ENCODE results near the gene KIF7. TPM values are rescaled to one million over a fixed set of nuclear protein-coding genes. Genes with fewer than 3 reads are reported as not detected.

Gene KIF7
- total RNA-seq, 1 donor from 2014 or later, result 2.2 TPM

GRCh38 chr15:89670971-89671560, 15.8 kb upstream of the KIF7 start:
- intact Hi-C loops (cut with DNase I), result no loop called here
- DNase-seq (ENCODE audit: missing footprints), result no peak
- ATAC-seq, result no peak

GRCh38 chr15:89669941-89670340, 14.7 kb upstream of the KIF7 start:
- DNase-seq (ENCODE audit: missing footprints), result no peak
- no peak for ATAC-seq
- intact Hi-C loops (cut with DNase I), result no loop called here

GRCh38 chr15:89669309-89669865, 14.1 kb upstream of the KIF7 start:
- ATAC-seq (no peak), DNase-seq (ENCODE audit: missing footprints) (no peak)
- intact Hi-C loops (cut with DNase I), result no loop called here

GRCh38 chr15:89668171-89668570, 12.9 kb upstream of the KIF7 start:
- intact Hi-C loops (cut with DNase I), result no loop called here
- ATAC-seq, result no peak
- no peak for DNase-seq (ENCODE audit: missing footprints)

GRCh38 chr15:89667706-89667960, 12.4 kb upstream of the KIF7 start:
- intact Hi-C loops (cut with DNase I), result no loop called here
- DNase-seq (ENCODE audit: missing footprints) (no peak), ATAC-seq (no peak)

DNA sequence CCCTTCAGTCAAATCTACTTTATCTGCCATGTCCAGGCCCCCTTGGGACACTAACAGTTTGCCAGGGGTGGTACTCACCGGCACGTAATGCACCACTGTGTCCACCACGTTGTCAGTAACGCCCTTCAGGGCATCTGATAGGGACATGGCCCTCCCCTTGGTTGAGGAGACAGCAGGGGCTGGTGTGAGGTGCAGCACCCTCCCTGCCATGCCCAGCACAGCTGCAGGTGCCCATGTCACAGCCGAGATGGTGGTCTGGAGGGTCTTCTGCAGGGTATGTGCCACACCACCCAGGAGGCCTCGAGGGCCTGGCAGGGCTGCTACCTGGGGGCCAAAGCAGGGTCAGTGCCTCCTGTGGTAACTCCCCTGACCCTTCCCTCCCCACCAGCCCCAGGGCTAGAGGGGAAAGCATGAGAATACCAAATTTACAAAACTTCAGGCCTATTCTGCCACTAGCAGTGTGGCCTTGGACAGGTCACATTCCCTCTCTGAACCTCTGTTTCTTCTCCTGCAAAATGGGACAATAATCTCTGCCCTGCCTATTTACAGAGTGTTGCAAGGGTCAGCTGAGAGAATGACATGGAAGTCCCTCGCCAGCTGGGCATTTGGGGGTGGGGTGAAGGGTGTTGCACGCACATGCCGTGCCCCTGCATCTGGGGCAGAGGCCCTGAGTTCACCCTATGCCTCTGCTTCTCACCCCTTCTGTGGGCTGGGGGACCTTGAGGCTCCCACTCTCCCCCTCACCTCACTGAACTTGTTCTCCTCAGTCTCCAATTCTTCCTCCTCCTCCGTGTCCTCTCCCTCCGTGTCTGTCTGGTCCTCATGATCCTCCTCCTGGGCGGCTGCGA, 11.8 kb upstream of the KIF7 start:
- intact Hi-C loops (cut with DNase I), result no loop called here
- ATAC-seq (no peak), DNase-seq (ENCODE audit: missing footprints) (no peak)

DNA sequence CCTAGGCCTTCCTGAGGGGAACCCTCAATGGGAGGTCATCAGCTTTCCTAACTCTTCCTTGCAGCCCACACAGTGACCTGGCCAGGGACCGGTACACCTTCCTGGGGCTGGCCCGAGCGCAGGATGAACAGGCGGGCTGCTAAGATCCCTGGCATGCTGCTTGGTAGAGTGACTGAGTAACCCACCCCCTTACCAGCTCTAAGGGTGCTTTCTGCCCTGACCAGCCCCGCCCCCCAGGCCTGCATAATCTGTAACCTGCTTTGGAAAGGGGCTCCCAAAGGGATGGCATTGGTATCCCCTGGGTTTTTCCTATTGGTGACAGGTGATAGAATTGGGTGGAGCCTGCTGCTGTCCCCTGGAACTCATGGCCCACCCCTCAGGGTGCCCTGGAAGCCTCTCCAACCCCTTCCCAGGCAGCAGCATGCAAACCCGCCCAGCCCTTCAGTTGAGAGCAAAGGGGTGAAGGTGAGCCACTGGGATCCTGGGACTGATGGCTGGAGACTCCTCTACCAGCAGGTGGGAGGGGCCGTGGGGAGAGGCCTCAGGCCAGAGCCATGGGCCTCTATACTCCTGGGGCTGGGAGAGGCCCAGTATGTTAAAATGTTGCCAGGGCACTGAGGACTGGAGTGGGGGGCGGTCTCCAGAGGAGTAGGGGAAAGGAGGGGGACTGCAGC, 11.1 kb upstream of the KIF7 start:
- ATAC-seq (peak; percentile 13), DNase-seq (ENCODE audit: missing footprints) (no peak)
- intact Hi-C loops (cut with DNase I), result no loop called here

GRCh38 chr15:89665449-89666181, 10.3 kb upstream of the KIF7 start:
- DNase-seq (ENCODE audit: missing footprints), result peak; percentile 85
- ATAC-seq, result peak; percentile 79
- intact Hi-C loops (cut with DNase I), result no loop called here

DNA sequence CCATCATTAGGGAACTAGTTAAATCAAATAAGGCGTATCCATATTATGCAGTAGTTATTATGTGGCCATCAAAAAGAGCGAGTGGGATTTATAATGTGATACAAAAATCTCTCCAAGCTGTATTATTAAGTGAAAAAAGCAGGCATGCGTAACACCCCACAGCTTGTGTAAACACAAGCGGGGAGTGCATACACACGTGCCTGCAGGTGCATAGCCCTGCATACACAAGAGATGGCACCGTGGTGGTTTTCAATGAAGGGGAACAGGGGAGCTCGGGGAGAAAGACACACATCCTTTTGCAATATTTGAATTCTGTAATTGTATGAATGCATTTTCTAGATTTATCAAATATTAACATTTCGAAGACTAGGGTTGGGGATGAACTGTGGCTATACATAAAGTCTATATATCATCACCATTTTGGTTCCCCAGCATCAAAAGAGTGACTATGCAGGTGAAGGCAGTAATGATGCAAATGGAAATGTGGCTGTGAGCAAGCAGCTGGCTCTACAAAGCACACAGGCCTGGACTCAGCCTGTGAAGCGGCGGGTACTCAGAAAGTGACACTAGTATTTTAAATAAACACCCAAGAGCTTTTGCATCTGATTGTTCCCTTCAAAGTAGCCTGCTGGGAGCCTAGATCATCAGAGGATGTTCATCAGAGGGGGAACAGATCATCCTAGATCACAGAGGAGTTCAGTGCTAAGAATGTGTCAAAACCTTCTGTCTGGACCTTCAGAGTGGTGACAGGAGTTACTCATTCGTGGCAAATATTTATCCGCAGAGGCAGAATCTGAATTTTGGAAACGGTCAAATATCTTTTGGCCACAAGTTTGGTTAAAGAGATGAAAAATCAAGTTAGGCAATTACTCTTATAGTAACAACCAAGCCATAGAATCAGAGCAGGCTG, 9.4 kb upstream of the KIF7 start:
- DNase-seq (ENCODE audit: missing footprints) (no peak), ATAC-seq (no peak)
- intact Hi-C loops (cut with DNase I), result no loop called here

- DNase-seq (ENCODE audit: missing footprints), result peak; percentile 85
- ATAC-seq, result peak; percentile 89
- intact Hi-C loops (cut with DNase I), result no loop called here
Observed at GRCh38 chr15:89662893-89663626, 7.8 kb upstream of the KIF7 start.

- intact Hi-C loops (cut with DNase I), result no loop called here
- DNase-seq (ENCODE audit: missing footprints), result no peak
Observed at GRCh38 chr15:89660556-89660955, 5.3 kb upstream of the KIF7 start.

DNA sequence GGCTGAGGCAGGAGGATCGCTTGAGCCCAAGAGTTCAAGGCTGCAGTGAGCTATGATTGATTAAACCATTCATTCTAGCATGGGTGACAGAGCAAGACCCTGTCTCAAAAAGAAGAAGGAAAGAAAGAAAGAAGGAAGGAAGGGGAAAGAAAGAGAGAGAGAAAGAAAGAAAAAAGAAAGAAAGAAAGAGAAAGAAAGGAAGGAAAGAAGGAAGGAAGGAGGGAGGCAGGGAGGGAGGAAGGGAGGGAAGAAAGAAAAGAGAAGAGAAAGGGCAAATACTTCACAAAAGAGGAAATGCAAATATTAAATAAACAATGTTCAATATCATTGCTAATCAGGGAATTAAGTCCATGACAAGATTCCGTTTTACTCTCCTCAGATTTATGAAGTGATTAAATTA, 4.0 kb upstream of the KIF7 start:
- ATAC-seq (no peak), DNase-seq (ENCODE audit: missing footprints) (no peak)
- intact Hi-C loops (cut with DNase I), result no loop called here

More at GRCh38 chr15:89660556-89660955, 5.3 kb upstream of the KIF7 start:
- ATAC-seq, result no peak

GRCh38 chr15:89657686-89658200, 2.5 kb upstream of the KIF7 start:
- ATAC-seq (no peak), DNase-seq (ENCODE audit: missing footprints) (no peak)
- intact Hi-C loops (cut with DNase I), result no loop called here

GRCh38 chr15:89656116-89656815, 999 bp upstream of the KIF7 start:
- no peak for ATAC-seq
- intact Hi-C loops (cut with DNase I), result no loop called here
- DNase-seq (ENCODE audit: missing footprints), result no peak

GRCh38 chr15:89654301-89654761, 936 bp downstream of the KIF7 start:
- ATAC-seq (no peak), DNase-seq (ENCODE audit: missing footprints) (no peak)
- intact Hi-C loops (cut with DNase I), result no loop called here

GRCh38 chr15:89653578-89653977, 1.7 kb downstream of the KIF7 start:
- intact Hi-C loops (cut with DNase I), result no loop called here
- DNase-seq (ENCODE audit: missing footprints) (no peak), ATAC-seq (no peak)

- DNase-seq (ENCODE audit: missing footprints) (no peak), ATAC-seq (no peak)
- intact Hi-C loops (cut with DNase I), result no loop called here
Observed at GRCh38 chr15:89652666-89653065, 2.6 kb downstream of the KIF7 start.

All from Right ventricle myocardium inferior (tissue), 1 donor.